ENCODE results near the gene OR6N2. TPM values are rescaled to one million over a fixed set of nuclear protein-coding genes. Genes with fewer than 3 reads are reported as not detected.
A peak's percentile ranks its signal among the peaks of the same experiment; 100 is the strongest.

The OR6N2 gene, protein sequence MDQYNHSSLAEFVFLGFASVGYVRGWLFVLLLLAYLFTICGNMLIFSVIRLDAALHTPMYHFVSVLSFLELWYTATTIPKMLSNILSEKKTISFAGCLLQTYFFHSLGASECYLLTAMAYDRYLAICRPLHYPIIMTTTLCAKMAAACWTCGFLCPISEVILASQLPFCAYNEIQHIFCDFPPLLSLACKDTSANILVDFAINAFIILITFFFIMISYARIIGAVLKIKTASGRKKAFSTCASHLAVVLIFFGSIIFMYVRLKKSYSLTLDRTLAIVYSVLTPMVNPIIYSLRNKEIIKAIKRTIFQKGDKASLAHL
- total RNA-seq: not detected

DNA sequence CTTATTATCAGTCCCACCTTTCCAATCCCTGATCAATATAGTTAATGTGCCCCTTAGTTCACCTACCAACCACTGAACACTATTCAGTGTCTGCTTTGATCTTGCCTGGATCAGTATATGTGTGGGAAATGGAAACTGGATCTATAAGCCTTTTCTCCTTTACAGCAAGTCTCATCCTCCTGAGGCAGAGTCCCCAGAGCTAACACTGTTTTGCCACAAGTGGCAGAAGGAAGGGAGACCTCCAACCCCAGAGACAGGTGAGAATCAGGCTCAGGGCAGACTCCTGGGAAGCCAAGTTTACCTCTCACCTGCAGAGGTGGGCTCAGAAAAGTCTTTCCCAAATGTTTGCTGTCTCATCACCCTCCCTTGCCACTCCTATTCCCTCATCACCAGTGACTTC lies at the start of gene OR6N2:
OR6N2 (minus strand) TSS at position 101 of the 400 bp plus-strand sequence. CDS start 3,569 bp downstream, outside the sequence.
- H3K27me3 Mint-ChIP-seq (ENCODE audit: low read depth): peaks cover 21% of the 10 kb centered on the region
- ATAC-seq (replicated peaks in 1 of 2) (no peak), DNase-seq (no peak)
- H3K27ac Mint-ChIP-seq: no peak within 1 kb of the TSS
- H3K4me3 Mint-ChIP-seq: no peak within 1 kb of the TSS
- no peaks in the 10 kb centered on the region for H3K4me1 Mint-ChIP-seq (ENCODE audit: low read depth)
- no peaks in the 10 kb centered on the region for H3K36me3 Mint-ChIP-seq (ENCODE audit: insufficient read depth in 2 of 2)
- H3K9me3 Mint-ChIP-seq: no peaks in the 10 kb centered on the region

DNA sequence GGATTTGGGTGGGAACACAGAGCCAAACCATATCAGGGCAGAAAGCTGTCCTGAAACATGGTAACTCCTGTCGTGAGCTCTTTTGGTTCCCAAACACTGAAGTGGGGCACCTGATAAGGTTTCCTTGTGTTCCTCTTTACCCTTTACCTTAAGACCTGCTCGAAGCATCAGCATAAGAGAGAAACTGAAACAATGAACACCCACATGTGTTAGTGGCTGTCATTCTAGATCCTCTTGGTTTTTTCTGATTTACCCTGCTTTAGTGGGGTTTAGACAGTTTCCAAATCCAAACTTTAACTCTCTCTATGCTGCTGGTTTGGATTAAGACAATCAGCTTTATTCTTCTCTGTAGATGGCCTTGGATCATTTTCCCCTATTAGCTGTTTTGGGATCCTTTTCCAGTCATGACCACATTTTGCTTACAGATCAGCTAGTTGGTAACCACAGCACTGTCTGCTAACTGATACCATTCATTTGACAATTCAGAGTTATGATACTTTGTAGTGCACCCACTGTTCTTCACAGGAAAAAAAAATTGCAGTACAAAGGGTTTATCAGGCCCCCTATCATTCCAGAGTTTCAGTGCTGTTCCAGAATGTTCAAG lies 49.2 kb upstream of the OR6N2 start:
- peaks cover 13% of the 10 kb centered on the region for H3K27me3 Mint-ChIP-seq (ENCODE audit: low read depth)
- H3K36me3 Mint-ChIP-seq (ENCODE audit: insufficient read depth in 2 of 2): peaks cover 9 to 15% of the 10 kb centered on the region in 2 donors
- H3K27ac Mint-ChIP-seq: peak overlapping the region; percentile 41
- ATAC-seq (replicated peaks in 1 of 2): peak; percentile 67 to 72
- peaks cover 7 to 17% of the 10 kb centered on the region in 2 donors for H3K9me3 Mint-ChIP-seq
- no peak for DNase-seq
- peak overlapping the region; percentile 41 to 47 for H3K4me3 Mint-ChIP-seq
- H3K4me1 Mint-ChIP-seq (ENCODE audit: low read depth): peaks cover 15% of the 10 kb centered on the region

DNA sequence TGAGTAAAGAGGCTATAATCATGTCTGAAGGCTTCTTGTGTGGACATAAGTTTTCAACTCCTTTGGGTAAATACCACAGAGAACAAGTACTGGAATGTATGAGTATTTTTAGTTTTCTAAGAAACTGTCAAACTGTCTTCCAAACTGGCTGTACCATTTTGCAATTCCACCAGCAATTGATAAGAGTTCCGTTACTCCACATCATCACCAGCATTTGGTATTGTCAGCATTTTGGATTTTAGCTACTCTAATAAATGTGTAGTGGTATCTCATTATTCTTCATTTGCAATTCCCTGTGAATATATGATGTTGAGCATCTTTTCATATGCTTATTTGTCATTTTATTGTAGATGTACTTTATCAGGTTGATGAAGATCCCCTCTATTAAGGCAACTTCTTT lies 40.7 kb upstream of the OR6N2 start:
- peaks cover 46% of the 10 kb centered on the region for H3K27me3 Mint-ChIP-seq (ENCODE audit: low read depth)
- no peak overlapping the region for H3K4me3 Mint-ChIP-seq
- ATAC-seq (replicated peaks in 1 of 2) (no peak), DNase-seq (no peak)
- no peak overlapping the region for H3K27ac Mint-ChIP-seq
- H3K4me1 Mint-ChIP-seq (ENCODE audit: low read depth): peaks cover 25% of the 10 kb centered on the region
- no peaks in the 10 kb centered on the region for H3K9me3 Mint-ChIP-seq
- no peaks in the 10 kb centered on the region for H3K36me3 Mint-ChIP-seq (ENCODE audit: insufficient read depth in 2 of 2)

DNA sequence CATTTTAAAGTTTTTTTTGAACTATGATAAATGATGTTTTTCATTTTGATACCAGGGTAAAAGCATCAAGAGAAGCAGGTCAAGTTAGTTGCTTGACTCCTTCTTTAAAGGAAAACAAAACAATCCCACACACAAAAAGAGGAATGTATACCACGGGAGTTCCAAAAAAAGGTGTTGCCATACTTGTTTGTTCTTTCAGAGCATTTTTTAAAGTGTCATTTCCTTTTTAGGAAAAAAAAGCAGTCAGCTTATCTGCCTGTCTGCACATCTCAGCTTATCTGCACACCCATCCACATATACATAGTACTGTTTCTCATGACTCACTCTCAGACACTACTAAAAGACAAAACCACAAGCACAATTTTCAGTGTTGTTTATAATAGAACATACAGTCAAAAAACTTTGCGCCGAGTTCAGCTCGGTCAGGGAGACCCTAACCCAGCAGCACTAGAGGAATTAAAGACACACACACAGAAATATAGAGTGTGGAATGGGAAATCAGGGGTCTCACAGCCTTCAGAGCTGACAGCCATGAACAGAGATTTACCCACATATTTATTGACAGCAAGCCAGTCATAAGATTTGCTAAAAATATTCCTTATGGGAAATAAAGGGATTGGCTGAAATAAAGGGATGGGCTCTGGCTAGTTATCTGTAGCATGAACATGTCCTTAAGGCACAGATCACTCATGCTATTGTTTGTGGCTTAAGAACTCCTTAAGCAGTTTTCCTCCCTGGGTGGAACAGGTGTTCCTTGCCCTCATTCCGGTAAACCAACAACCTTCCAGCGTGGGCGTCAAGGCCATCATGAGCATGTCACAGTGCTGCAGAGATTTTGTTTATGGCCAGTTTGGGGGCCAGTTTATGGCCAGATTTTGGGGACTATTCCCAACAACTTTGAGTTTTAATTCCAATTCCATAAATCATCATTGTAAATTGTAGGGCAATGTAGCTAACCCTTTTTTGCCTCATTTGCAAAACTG lies 38.7 kb upstream of the OR6N2 start:
- Mint-ChIP-seq H3K27ac (peak overlapping the region; percentile 82), H3K9me3 (no peaks in the 10 kb centered on the region), H3K4me1 (ENCODE audit: low read depth) (peaks cover 25% of the 10 kb centered on the region), H3K4me3 (peak overlapping the region; percentile 42 to 83), H3K27me3 (ENCODE audit: low read depth) (peaks cover 34% of the 10 kb centered on the region), H3K36me3 (ENCODE audit: insufficient read depth in 2 of 2) (no peaks in the 10 kb centered on the region)
- peak; percentile 12 to 18 for DNase-seq
- peak; percentile 100 for ATAC-seq (replicated peaks in 1 of 2)

DNA sequence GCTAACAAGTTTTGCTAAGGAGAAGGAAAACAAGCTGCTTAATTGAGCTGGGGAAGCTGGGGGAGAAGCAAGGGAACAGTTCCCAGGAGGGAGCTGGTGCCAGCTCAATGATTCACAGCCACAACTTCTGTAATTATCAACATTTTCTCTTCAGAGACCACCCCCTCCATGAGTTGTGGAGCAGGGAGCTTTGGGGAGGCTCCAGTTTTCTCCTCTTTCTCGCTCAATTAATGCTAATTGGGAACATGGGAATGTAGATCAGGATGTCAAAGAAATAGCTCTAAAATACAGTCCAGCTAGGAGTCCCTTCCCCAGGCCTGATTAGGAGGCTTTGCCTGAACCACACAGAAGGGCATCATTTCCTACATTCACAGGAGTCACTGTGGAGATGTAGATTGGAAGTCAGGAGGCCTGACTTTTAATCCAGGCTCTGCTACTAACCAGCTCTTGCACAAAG lies 38.0 kb upstream of the OR6N2 start:
- Mint-ChIP-seq H3K4me3 (peak overlapping the region; percentile 42 to 83), H3K9me3 (no peaks in the 10 kb centered on the region), H3K27ac (peak overlapping the region; percentile 82), H3K4me1 (ENCODE audit: low read depth) (peaks cover 25% of the 10 kb centered on the region), H3K27me3 (ENCODE audit: low read depth) (peaks cover 34% of the 10 kb centered on the region), H3K36me3 (ENCODE audit: insufficient read depth in 2 of 2) (no peaks in the 10 kb centered on the region)
- ATAC-seq (replicated peaks in 1 of 2) (peak; percentile 22 to 27), DNase-seq (no peak)

DNA sequence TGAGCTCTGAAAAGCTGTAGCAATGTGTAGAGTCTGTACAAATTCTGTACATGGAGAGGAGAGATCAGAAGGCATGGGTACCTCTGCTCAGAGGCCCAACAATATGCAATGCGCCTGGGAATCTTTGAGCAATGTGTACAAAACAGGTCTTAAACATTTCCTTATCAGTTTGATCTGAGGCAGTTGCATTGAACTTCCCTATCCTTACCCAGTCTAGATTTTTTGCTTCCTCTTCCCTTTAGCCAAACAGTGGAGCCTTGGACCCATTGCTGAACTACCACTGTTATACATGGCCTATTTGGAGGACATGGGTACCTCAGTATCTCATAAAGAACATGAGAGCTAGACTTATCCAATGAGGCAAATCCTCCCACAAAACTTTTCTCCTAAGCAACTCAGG lies 37.6 kb upstream of the OR6N2 start:
- Mint-ChIP-seq H3K4me1 (ENCODE audit: low read depth) (peaks cover 25% of the 10 kb centered on the region), H3K9me3 (no peaks in the 10 kb centered on the region)

DNA sequence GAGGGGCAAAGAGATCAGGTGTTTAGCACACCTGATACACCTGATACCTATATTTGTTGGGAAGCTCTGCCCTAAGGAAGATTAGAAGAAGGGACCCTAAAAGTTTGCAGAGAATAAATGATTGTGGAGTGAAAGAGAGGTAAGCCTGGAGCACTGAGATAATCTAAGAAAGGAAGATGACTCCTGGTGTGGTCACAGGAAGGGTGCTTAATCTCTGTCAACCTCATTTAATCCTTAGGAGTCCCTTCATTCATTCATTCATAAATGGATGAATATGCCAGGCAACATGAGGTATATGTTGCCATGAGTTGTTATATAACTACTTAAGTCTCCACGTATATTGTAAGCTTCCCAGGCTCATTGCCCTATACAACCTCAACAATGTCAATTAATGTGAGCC lies 34.0 kb upstream of the OR6N2 start:
- Mint-ChIP-seq H3K27ac (no peak overlapping the region), H3K4me3 (no peak overlapping the region), H3K27me3 (ENCODE audit: low read depth) (peaks cover 28% of the 10 kb centered on the region), H3K9me3 (no peaks in the 10 kb centered on the region), H3K36me3 (ENCODE audit: insufficient read depth in 2 of 2) (no peaks in the 10 kb centered on the region), H3K4me1 (ENCODE audit: low read depth) (peaks cover 22% of the 10 kb centered on the region)
- no peak for ATAC-seq (replicated peaks in 1 of 2)
- DNase-seq: no peak

More for the DNA sequence above, 37.6 kb upstream of the OR6N2 start:
- ATAC-seq (replicated peaks in 1 of 2) (no peak), DNase-seq (no peak)
- H3K4me3 Mint-ChIP-seq: peak overlapping the region; percentile 14 to 21
- no peaks in the 10 kb centered on the region for H3K36me3 Mint-ChIP-seq (ENCODE audit: insufficient read depth in 2 of 2)
- peaks cover 34% of the 10 kb centered on the region for H3K27me3 Mint-ChIP-seq (ENCODE audit: low read depth)
- H3K27ac Mint-ChIP-seq: no peak overlapping the region

DNA sequence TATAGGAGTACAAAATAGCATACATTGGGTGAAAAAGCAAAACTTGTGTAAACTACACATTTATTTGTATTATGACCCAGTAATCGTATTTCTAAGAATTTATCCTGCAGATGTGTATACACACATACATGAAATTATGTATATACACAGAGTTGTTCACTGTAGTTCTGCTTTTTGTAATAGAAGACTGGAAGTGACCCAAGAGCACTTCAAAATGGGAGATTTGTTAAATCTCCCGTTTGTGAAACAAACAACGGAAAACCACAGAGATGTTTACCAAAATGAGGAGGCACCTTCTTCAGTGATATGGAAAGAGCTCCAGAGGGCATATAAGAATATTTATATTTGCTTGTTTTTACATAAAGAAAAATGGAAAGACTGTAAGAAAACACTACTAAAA lies 32.2 kb upstream of the OR6N2 start:
- peaks cover 3% of the 10 kb centered on the region for H3K4me1 Mint-ChIP-seq (ENCODE audit: low read depth)
- no peak overlapping the region for H3K4me3 Mint-ChIP-seq
- peaks cover 26% of the 10 kb centered on the region for H3K27me3 Mint-ChIP-seq (ENCODE audit: low read depth)
- DNase-seq (no peak), ATAC-seq (replicated peaks in 1 of 2) (no peak)
- H3K36me3 Mint-ChIP-seq (ENCODE audit: insufficient read depth in 2 of 2): no peaks in the 10 kb centered on the region
- no peaks in the 10 kb centered on the region for H3K9me3 Mint-ChIP-seq
- no peak overlapping the region for H3K27ac Mint-ChIP-seq

DNA sequence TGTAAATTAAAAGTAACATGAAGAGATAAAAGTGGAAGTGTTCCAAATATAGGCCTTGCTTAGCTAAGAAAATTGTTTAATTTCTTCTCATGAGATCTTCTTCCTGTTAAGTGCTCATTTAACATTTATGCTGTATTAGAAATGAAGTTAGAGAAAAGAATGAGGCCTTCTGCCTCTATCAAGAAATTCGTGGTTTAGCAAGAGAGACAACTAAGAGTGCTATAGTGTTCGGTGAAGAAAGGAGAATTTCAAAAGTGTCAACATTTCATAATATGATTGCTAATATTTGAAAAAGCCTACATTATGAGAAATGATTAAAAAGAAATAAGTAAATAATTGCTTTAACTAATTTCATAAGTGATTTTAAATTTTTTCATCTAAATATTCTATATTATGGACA lies 31.3 kb upstream of the OR6N2 start:
- no peaks in the 10 kb centered on the region for H3K9me3 Mint-ChIP-seq
- DNase-seq: no peak
- H3K4me3 Mint-ChIP-seq: no peak overlapping the region
- ATAC-seq (replicated peaks in 1 of 2): no peak
- peaks cover 24% of the 10 kb centered on the region for H3K27me3 Mint-ChIP-seq (ENCODE audit: low read depth)
- H3K36me3 Mint-ChIP-seq (ENCODE audit: insufficient read depth in 2 of 2): no peaks in the 10 kb centered on the region
- H3K27ac Mint-ChIP-seq: no peak overlapping the region
- no peaks in the 10 kb centered on the region for H3K4me1 Mint-ChIP-seq (ENCODE audit: low read depth)

DNA sequence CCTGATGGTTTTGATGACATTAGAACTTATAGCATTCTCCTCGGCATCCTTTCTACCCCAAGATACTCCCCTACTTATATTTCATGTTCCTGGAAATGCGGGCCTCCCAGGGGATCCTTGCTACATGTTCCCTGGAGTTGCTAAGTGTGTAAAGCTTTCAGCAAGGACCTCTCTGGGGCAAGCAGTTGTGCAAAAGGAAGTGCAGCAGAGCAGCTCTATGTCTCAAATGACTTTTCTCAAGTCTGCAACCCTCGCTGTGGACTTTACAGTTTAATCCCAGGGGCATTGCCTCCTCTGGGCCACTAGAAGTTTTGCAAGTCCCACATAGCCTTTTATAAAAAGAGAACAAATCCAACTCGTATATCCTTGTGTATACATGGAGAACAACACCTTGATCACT lies 29.3 kb upstream of the OR6N2 start:
- Mint-ChIP-seq H3K27me3 (ENCODE audit: low read depth) (peaks cover 36% of the 10 kb centered on the region), H3K27ac (no peak overlapping the region), H3K4me1 (ENCODE audit: low read depth) (no peaks in the 10 kb centered on the region), H3K36me3 (ENCODE audit: insufficient read depth in 2 of 2) (no peaks in the 10 kb centered on the region), H3K9me3 (no peaks in the 10 kb centered on the region), H3K4me3 (no peak overlapping the region)
- DNase-seq (no peak), ATAC-seq (replicated peaks in 1 of 2) (no peak)

DNA sequence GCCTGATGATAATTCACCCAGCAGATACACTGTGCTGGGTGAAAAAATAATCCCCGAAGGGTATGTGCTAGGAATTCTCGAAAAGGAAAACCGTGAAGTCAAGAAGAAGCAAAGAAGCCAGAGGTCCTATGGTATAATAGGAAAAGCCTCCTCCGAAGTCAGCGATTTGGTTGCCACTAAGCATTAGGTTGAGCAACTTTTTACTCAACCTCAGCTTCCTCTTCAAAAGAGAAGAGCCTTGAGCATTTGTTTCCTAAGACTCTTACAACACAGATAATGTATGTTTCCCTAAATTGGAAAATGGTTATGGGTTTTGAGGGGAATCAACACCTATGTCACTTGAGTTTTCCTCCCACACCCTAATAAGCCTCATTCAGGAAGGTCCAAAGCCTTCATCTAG lies 28.9 kb upstream of the OR6N2 start:
- Mint-ChIP-seq H3K27ac (no peak overlapping the region), H3K4me1 (ENCODE audit: low read depth) (no peaks in the 10 kb centered on the region), H3K9me3 (no peaks in the 10 kb centered on the region), H3K27me3 (ENCODE audit: low read depth) (peaks cover 36% of the 10 kb centered on the region), H3K4me3 (no peak overlapping the region), H3K36me3 (ENCODE audit: insufficient read depth in 2 of 2) (no peaks in the 10 kb centered on the region)
- ATAC-seq (replicated peaks in 1 of 2): no peak
- no peak for DNase-seq

DNA sequence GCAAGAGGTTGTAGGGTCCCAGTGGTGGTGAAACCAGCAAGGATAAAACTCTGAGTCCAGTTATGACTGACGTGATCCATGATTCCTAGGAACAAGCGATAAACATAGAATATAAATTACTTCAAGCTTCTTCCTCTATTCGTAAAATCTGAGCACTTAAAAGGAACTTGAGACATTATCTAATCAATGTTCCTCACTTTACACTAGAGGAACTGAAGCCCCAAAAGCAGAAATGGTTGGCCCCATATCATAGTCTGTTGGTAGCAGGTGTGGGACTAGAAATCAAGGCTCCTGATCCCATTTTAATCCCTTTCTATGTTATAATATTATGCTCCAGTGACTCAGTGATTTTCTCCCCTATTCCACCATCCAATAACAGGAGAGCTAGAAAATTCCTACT lies 28.3 kb upstream of the OR6N2 start:
- H3K36me3 Mint-ChIP-seq (ENCODE audit: insufficient read depth in 2 of 2): no peaks in the 10 kb centered on the region
- H3K4me3 Mint-ChIP-seq: no peak overlapping the region
- no peaks in the 10 kb centered on the region for H3K9me3 Mint-ChIP-seq
- peaks cover 37% of the 10 kb centered on the region for H3K27me3 Mint-ChIP-seq (ENCODE audit: low read depth)
- ATAC-seq (replicated peaks in 1 of 2): no peak
- no peak overlapping the region for H3K27ac Mint-ChIP-seq
- DNase-seq: no peak
- no peaks in the 10 kb centered on the region for H3K4me1 Mint-ChIP-seq (ENCODE audit: low read depth)

Data from activated T-cell treated with anti-CD3 and anti-CD28 coated beads, Interleukin-2, amount 50 U/mL, for 72 hours (primary cell).